H1 (cell line): ENCODE results near the gene TRIM15. TPM values are rescaled to one million over a fixed set of nuclear protein-coding genes. Genes with fewer than 3 reads are reported as not detected.

Experiments
- CTCF ChIA-PET: fragments of 300-600 bp; sonication (Branson Sonifier 250); formaldehyde crosslinking; loops from one replicate; lab custom pipeline; 2021; ENCODE audit not compliant: partially characterized antibody; lab: Charles Lee
- POLR2A ChIA-PET: fragments of 300-600 bp; sonication (Branson Sonifier 250); formaldehyde crosslinking; loops from one replicate; lab custom pipeline; 2021; ENCODE audit warnings: inconsistent platforms; ENCODE audit not compliant: partially characterized antibody; lab: Charles Lee
- DNase-seq, 2 experiments: peaks; one replicate each; pipeline versions ENCODE4 v3.0.0 to v3.0.0-alpha.2; 2010 to 2022; ENCODE audit warnings: low spot score in 2 of 2, low read depth in 1 of 2, mixed read lengths in 1 of 2
- FAIRE-seq: peaks from 2 replicates; lab custom pipeline; 2011; peaks lifted over from hg19 to GRCh38; lab: Jason Lieb, UNC
- H2AFZ ChIP-seq: 2 replicates; pipeline ENCODE4 v1.8.1; 2012; ENCODE audit warnings: low read length, inconsistent platforms
- H2AK5ac ChIP-seq: 2 replicates; pipeline ENCODE4 v1.6.1; 2013; ENCODE audit warnings: low read depth, low read length
- H2BK120ac ChIP-seq: replicated peaks from 2 replicates; pipeline ENCODE3; 2013; ENCODE audit warnings: low read depth, low read length, inconsistent platforms
- H2BK12ac ChIP-seq: 2 replicates; pipeline ENCODE4 v1.6.1; 2013; ENCODE audit warnings: low read depth, low read length
- H2BK15ac ChIP-seq: 2 replicates; pipeline ENCODE4 v1.6.1; 2013; ENCODE audit warnings: low read length
- H2BK20ac ChIP-seq: 2 replicates; pipeline ENCODE4 v1.6.1; 2013; ENCODE audit warnings: low read length
- H2BK5ac ChIP-seq: 2 replicates; pipeline ENCODE4 v1.6.1; 2013; ENCODE audit warnings: low read depth, low read length
- H3K14ac ChIP-seq: 2 replicates; pipeline ENCODE4 v1.6.1; 2013; ENCODE audit warnings: inconsistent platforms; ENCODE audit not compliant: insufficient read length
- H3K18ac ChIP-seq: 2 replicates; pipeline ENCODE4 v1.6.1; 2013; ENCODE audit warnings: low read length; ENCODE audit errors: extremely low read depth
- H3K23ac ChIP-seq: 2 replicates; pipeline ENCODE4 v1.6.1; 2013; ENCODE audit warnings: inconsistent platforms; ENCODE audit not compliant: insufficient read length
- H3K23me2 ChIP-seq: 2 replicates; pipeline ENCODE4 v1.6.1; 2013; ENCODE audit warnings: low read depth, low read length
- H3K27ac ChIP-seq: 2 replicates; pipeline ENCODE4 v1.6.1; 2011; ENCODE audit warnings: low read depth, low read length, inconsistent platforms
- H3K27me3 ChIP-seq, 4 experiments: replicated peaks in 1 of 4; 1 replicate in 1 of 4; 2 replicates in 3 of 4; pipeline versions ENCODE4 v1.6.1 to v1.8.1; 2011 to 2013; ENCODE audit warnings: low read length in 3 of 4, mild to moderate bottlenecking in 3 of 4, inconsistent platforms in 2 of 4, mixed read lengths in 2 of 4, moderate library complexity in 1 of 4; ENCODE audit not compliant: control insufficient read depth in 3 of 4, insufficient read depth in 3 of 4; ENCODE audit errors: extremely low read depth in 1 of 4
- H3K36me3 ChIP-seq, 4 experiments: 2 replicates each; pipeline versions ENCODE4 v1.6.1 to v1.8.1; 2011 to 2013; ENCODE audit warnings: mild to moderate bottlenecking in 4 of 4, low read length in 3 of 4, moderate library complexity in 2 of 4, control low read depth in 1 of 4, inconsistent platforms in 1 of 4; ENCODE audit not compliant: insufficient read depth in 4 of 4, control insufficient read depth in 2 of 4
- H3K4ac ChIP-seq: replicated peaks from 2 replicates; pipeline ENCODE3; 2013; ENCODE audit warnings: low read length, low read depth, mixed read lengths, inconsistent platforms; ENCODE audit not compliant: insufficient read length
- H3K4me1 ChIP-seq, 4 experiments: replicated peaks in 1 of 4; 1 replicate in 1 of 4; 2 replicates in 3 of 4; pipeline versions ENCODE4 v1.6.1 to v1.8.1; 2011 to 2013; ENCODE audit warnings: low read length in 3 of 4, inconsistent platforms in 2 of 4, mixed read lengths in 1 of 4; ENCODE audit not compliant: insufficient read depth in 4 of 4, control insufficient read depth in 3 of 4
- H3K4me2 ChIP-seq, 2 experiments: 2 replicates each; pipeline versions ENCODE4 v1.6.1 to v1.8.1; 2011 to 2013; ENCODE audit warnings: low read depth in 2 of 2, low read length in 2 of 2, control low read depth in 1 of 2, inconsistent platforms in 1 of 2, mild to moderate bottlenecking in 1 of 2; ENCODE audit not compliant: insufficient read depth in 1 of 2
- H3K4me3 ChIP-seq, 4 experiments: fragments of 200-600, 300-600 bp in 1 of 4; sonication (generic), shearing (Covaris generic), sonication (Bioruptor Twin) in 1 of 4; 2 replicates each; pipeline versions ENCODE4 v1.5.1 to v1.8.1; 2011 to 2016; ENCODE audit warnings: low read length in 4 of 4, low read depth in 3 of 4, control low read depth in 2 of 4, inconsistent platforms in 2 of 4, mild to moderate bottlenecking in 2 of 4, mixed read lengths in 1 of 4, moderate library complexity in 1 of 4; ENCODE audit not compliant: insufficient read depth in 2 of 4; ENCODE audit errors: extremely low read depth in 1 of 4
- H3K56ac ChIP-seq: replicated peaks from 2 replicates; pipeline ENCODE3; 2013; ENCODE audit warnings: low read depth, mild to moderate bottlenecking, mixed read lengths, low read length, inconsistent platforms; ENCODE audit not compliant: insufficient read length
- H3K79me1 ChIP-seq: 2 replicates; pipeline ENCODE4 v1.6.1; 2013; ENCODE audit warnings: low read depth, low read length, control low read depth
- H3K79me2 ChIP-seq, 2 experiments: 2 replicates each; pipeline versions ENCODE4 v1.6.1 to v1.8.1; 2012 to 2013; ENCODE audit warnings: low read length in 2 of 2, mild to moderate bottlenecking in 2 of 2, inconsistent platforms in 1 of 2; ENCODE audit not compliant: insufficient read depth in 2 of 2, control insufficient read depth in 1 of 2
- H3K9ac ChIP-seq, 4 experiments: replicated peaks in 1 of 4; 1 replicate in 1 of 4; 2 replicates in 3 of 4; pipeline versions ENCODE4 v1.6.1 to v1.8.1; 2011 to 2013; ENCODE audit warnings: low read depth in 3 of 4, low read length in 3 of 4, control low read depth in 2 of 4, mild to moderate bottlenecking in 2 of 4, moderate library complexity in 2 of 4, inconsistent platforms in 1 of 4; ENCODE audit errors: extremely low read depth in 1 of 4
- H3K9me3 ChIP-seq, 2 experiments: 2 replicates each; pipeline versions ENCODE4 v1.6.1 to v1.8.1; 2012 to 2013; ENCODE audit warnings: mild to moderate bottlenecking in 2 of 2, moderate library complexity in 2 of 2, control low read depth in 1 of 2, inconsistent platforms in 1 of 2, low read depth in 1 of 2, low read length in 1 of 2, mixed read lengths in 1 of 2; ENCODE audit not compliant: insufficient read depth in 2 of 2
- H4K20me1 ChIP-seq, 2 experiments: replicated peaks in 1 of 2; 2 replicates each; pipeline versions ENCODE3 to v1.8.1; 2011 to 2013; ENCODE audit warnings: inconsistent platforms in 2 of 2, low read length in 2 of 2, mild to moderate bottlenecking in 1 of 2; ENCODE audit not compliant: insufficient read depth in 2 of 2, control insufficient read depth in 1 of 2
- H4K5ac ChIP-seq: 2 replicates; pipeline ENCODE4 v1.6.1; 2013; ENCODE audit warnings: low read length, low read depth, mixed read lengths, inconsistent platforms; ENCODE audit not compliant: insufficient read length
- H4K8ac ChIP-seq: 2 replicates; pipeline ENCODE4 v1.8.0; 2013; ENCODE audit warnings: mild to moderate bottlenecking, moderate library complexity, low read length, inconsistent platforms; ENCODE audit not compliant: insufficient read depth; ENCODE audit errors: extremely low read depth
- H4K91ac ChIP-seq: replicated peaks from 2 replicates; pipeline ENCODE3; 2013; ENCODE audit warnings: low read length, mixed read lengths, inconsistent platforms; ENCODE audit not compliant: insufficient read length
- BACH1 ChIP-seq: IDR thresholded peaks from 2 replicates; pipeline ENCODE4 v1.6.1; 2012; ENCODE audit warnings: low read length, improper control_type of control experiment
- BCL11A ChIP-seq, 2 experiments: IDR thresholded peaks; one replicate each; pipeline ENCODE4 v1.6.1; 2011; ENCODE audit warnings: low read depth in 2 of 2, low read length in 2 of 2, mild to moderate bottlenecking in 2 of 2
- CBX5 ChIP-seq: fragments of 300-800, 300-1000 bp; sonication (generic); IDR thresholded peaks from 2 replicates; pipeline ENCODE4 v1.7.1; 2016; ENCODE audit warnings: antibody characterized with exemption, low read length, low read depth
- CEBPB ChIP-seq: IDR thresholded peaks from 2 replicates; pipeline ENCODE4 v1.6.1; 2012; ENCODE audit warnings: low read depth, low read length
- CTBP2 ChIP-seq: IDR thresholded peaks from 2 replicates; pipeline ENCODE4 v1.7.0; 2011; ENCODE audit warnings: borderline replicate concordance, mild to moderate bottlenecking, moderate library complexity, mixed read lengths, low read length; ENCODE audit not compliant: insufficient read depth, insufficient read length
- KDM1A ChIP-seq: fragments of 200-600, 300-600 bp; sonication (generic); IDR thresholded peaks from 2 replicates; pipeline ENCODE4 v1.7.1; 2016; ENCODE audit warnings: mild to moderate bottlenecking, low read length, borderline replicate concordance
- KDM4A ChIP-seq: IDR thresholded peaks from one replicate; pipeline ENCODE4 v1.7.1; 2012; ENCODE audit warnings: low read depth, mild to moderate bottlenecking, moderate library complexity, low read length, inconsistent platforms; ENCODE audit not compliant: severe bottlenecking
- NANOG ChIP-seq: IDR thresholded peaks from 2 replicates; pipeline ENCODE4 v1.6.1; 2011; ENCODE audit warnings: low read length, low read depth, mild to moderate bottlenecking, inconsistent platforms; ENCODE audit not compliant: insufficient read depth, poor library complexity, severe bottlenecking
- SUZ12 ChIP-seq: fragments of 200-600 bp; sonication (generic); IDR thresholded peaks from 2 replicates; pipeline ENCODE4 v1.6.1; 2012; ENCODE audit warnings: mild to moderate bottlenecking, inconsistent platforms, low read length, moderate library complexity, mixed read lengths
- TAF7 ChIP-seq: optimal IDR thresholded peaks from 2 replicates; pipeline ENCODE3; 2011; ENCODE audit warnings: low read depth, mild to moderate bottlenecking, inconsistent platforms, low read length, moderate library complexity, borderline replicate concordance
- WGBS, 2 experiments: shearing (Covaris generic) in 1 of 2; methylation state at CpG; one replicate each; pipeline versions ENCODE4 v1.1.6 to v1.1.7; 2013 to 2015; ENCODE audit warnings: low lambda C conversion rate in 2 of 2, mixed read lengths in 2 of 2, inconsistent platforms in 1 of 2, low coverage in 1 of 2, missing lambda C conversion rate in 1 of 2; ENCODE audit not compliant: insufficient replicate concordance in 2 of 2, insufficient coverage in 1 of 2, insufficient read length in 1 of 2; ENCODE audit errors: extremely low coverage in 1 of 2, missing lambda C conversion rate in 1 of 2; 5-methylcytosine and 5-hydroxymethylcytosine counted together
- polyA plus RNA-seq, 7 experiments: library from polyadenylated mRNA; depleted of rRNA in 3 of 7; stranded (reverse) in 5 of 7; unstranded in 2 of 7; fragments of >200 nt in 5 of 7; fragments of 200-250 nt in 2 of 7; gene quantifications; 1 replicate in 5 of 7; 2 replicates in 1 of 7; 4 replicates in 1 of 7; pipeline versions ENCODE4 v1.2.1 to v1.2.3, GENCODE V29; 2011 to 2013; ENCODE audit warnings: missing spikeins in 2 of 7, mixed read lengths in 2 of 7
- total RNA-seq: library from RNA; stranded (reverse); fragmentation: NEBNext Ultra II Directional; extraction: Animal tissue kit (Norgen Biotek cat#: 25700); gene quantifications from 2 replicates; pipeline ENCODE4 v1.2.1, GENCODE V29; 2021
- TF ChIP-seq, protein P1 (sequence below), 3 experiments: IDR thresholded peaks; 1 replicate in 2 of 3; 2 replicates in 1 of 3; pipeline versions ENCODE4 v1.5.1 to v1.6.1; 2011; ENCODE audit warnings: low read length in 3 of 3, mild to moderate bottlenecking in 3 of 3, inconsistent platforms in 2 of 3, low read depth in 1 of 3, moderate library complexity in 1 of 3; ENCODE audit not compliant: insufficient read depth in 1 of 3; ENCODE audit errors: control extremely low read depth in 1 of 3

TRIM15 gene
- total and polyA plus RNA-seq, 2 of the 8 experiments (the other 6 are each of a cell fraction or from before 2014, with no cell fraction given), result 0.18 to 0.48 TPM

DNA sequence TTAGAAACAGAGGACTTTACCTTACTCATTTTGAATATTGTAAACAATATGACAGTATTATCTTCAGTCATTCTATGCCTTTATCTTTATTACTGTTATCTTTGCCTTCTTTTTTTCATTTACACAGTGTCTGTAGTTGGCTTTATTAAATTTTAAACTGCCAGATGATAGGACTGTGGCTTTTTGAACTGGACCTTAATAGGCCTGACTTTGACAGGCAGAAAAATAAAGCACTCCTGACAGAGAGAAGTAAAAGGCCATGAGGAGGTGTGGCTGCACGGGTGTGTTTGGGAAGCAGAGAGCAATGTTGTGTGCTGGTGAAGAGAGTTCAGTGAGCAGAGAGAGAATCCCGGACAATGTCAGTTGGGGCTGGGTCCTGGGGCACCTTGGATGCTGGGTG lies 19.6 kb upstream of the TRIM15 start:
- Histone ChIP-seq H3K27ac (no peak overlapping the region), H3K4me3 (no peak overlapping the region), H3K4me1 (peaks cover 0 to 4% (median 0%) of the 10 kb centered on the region in 4 experiments; a peak in 2 of 7 replicates), H2BK20ac (no peak overlapping the region), H4K91ac (no peak overlapping the region), H3K56ac (no peak overlapping the region), H3K23me2 (no peaks in the 10 kb centered on the region), H2BK15ac (no peak overlapping the region), H4K20me1 (no peaks in the 10 kb centered on the region), H3K79me2 (no peaks in the 10 kb centered on the region), H3K27me3 (0 out of 7 replicates have a peak, but pooled peaks cover 0 to 3% (median 0%) of the 10 kb centered on the region in 4 experiments), H3K18ac (no peak overlapping the region), H2AK5ac (no peak overlapping the region), H2BK5ac (no peak overlapping the region), H3K36me3 (no peaks in the 10 kb centered on the region), H4K5ac (no peak overlapping the region), H3K23ac (no peak overlapping the region), H4K8ac (no peak overlapping the region), H3K79me1 (no peaks in the 10 kb centered on the region), H3K4me2 (no peak overlapping the region), H3K9me3 (no peaks in the 10 kb centered on the region), H3K14ac (no peak overlapping the region), H2AFZ (no peak overlapping the region), H2BK120ac (no peak overlapping the region), H2BK12ac (no peak overlapping the region), H3K9ac (no peak overlapping the region), H3K4ac (no peak overlapping the region)
- WGBS, 2 experiments, result 93% methylated on average over 2 of the region's 2 CpGs; no CpG with 5 or more reads in 1 of the 2 experiments
- ChIA-PET POLR2A (no interaction called here), CTCF (interaction anchor here (0.7 to 5.4 kb wide), 5 partner anchors 10 to 107 kb away, joined by 3 to 27 read pairs (median 3); no protein-coding TSS in a partner anchor)
- DNase-seq, result no peak
- no peak for FAIRE-seq
- TF ChIP-seq BACH1, result no peak
- TF ChIP-seq, protein P1, sequence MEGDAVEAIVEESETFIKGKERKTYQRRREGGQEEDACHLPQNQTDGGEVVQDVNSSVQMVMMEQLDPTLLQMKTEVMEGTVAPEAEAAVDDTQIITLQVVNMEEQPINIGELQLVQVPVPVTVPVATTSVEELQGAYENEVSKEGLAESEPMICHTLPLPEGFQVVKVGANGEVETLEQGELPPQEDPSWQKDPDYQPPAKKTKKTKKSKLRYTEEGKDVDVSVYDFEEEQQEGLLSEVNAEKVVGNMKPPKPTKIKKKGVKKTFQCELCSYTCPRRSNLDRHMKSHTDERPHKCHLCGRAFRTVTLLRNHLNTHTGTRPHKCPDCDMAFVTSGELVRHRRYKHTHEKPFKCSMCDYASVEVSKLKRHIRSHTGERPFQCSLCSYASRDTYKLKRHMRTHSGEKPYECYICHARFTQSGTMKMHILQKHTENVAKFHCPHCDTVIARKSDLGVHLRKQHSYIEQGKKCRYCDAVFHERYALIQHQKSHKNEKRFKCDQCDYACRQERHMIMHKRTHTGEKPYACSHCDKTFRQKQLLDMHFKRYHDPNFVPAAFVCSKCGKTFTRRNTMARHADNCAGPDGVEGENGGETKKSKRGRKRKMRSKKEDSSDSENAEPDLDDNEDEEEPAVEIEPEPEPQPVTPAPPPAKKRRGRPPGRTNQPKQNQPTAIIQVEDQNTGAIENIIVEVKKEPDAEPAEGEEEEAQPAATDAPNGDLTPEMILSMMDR (IDR thresholded peaks at IDR 0.05; ENCODE audit: control extremely low read depth in 1 of 3, insufficient read depth in 1 of 3, low read depth in 1 of 3, low read length in 3 of 3), result no peak
- no peak for TF ChIP-seq CEBPB
- no peak for TF ChIP-seq NANOG
- no peak for TF ChIP-seq SUZ12
- TF ChIP-seq KDM1A, result no peak
- no peak for TF ChIP-seq BCL11A (IDR thresholded peaks at IDR 0.05; ENCODE audit: low read depth in 2 of 2, low read length in 2 of 2)
- TF ChIP-seq TAF7, result no peak
- TF ChIP-seq KDM4A, result no peak
- no peak for TF ChIP-seq CTBP2
- no peak for TF ChIP-seq CBX5
